Myometrial cell (primary cell): ENCODE measurements around the gene HOXD1. TPM values are rescaled to one million over a fixed set of nuclear protein-coding genes. Genes with fewer than 3 reads are reported as not detected.

Experiments
- total RNA-seq: library from RNA; depleted of rRNA; stranded (reverse); fragments of >200 nt; gene quantifications from 2 replicates; pipeline ENCODE4 v1.2.3, GENCODE V29; 2015

Gene HOXD1
- not detected in 2 replicates for total RNA-seq

GRCh38 chr2:176187899-176188773 lies at the start of gene HOXD1:
TSS of gene HOXD1 (plus strand) at chr2:176188668. CDS start at chr2:176188802, 134 bp downstream.

GRCh38 chr2:176151442-176152287 lies 36.8 kb upstream of the HOXD1 start, which contains the start of gene HOXD4:
TSS of gene HOXD4 (plus strand) at chr2:176151550. CDS start at chr2:176151634, 84 bp downstream.

GRCh38 chr2:176156807-176157498 lies 31.5 kb upstream of the HOXD1 start, which contains the start of gene HOXD3:
TSS of gene HOXD3 (plus strand) at chr2:176157307. CDS start at chr2:176169115, 11,808 bp downstream.

Other genes starting within 250 kb of the HOXD1 start
- gene LNPK, start 186.4 kb upstream of the HOXD1 start, total RNA-seq = 26.2 and 31.5 TPM in 2 replicates
- not detected in 2 replicates for gene EVX2, start 104.7 kb upstream of the HOXD1 start, total RNA-seq
- gene HOXD13, start 95.9 kb upstream of the HOXD1 start, total RNA-seq = 0.29 and 0.53 TPM in 2 replicates
- not detected in 2 replicates for gene HOXD12, start 88.9 kb upstream of the HOXD1 start, total RNA-seq
- 6.6 and 9.4 TPM in 2 replicates for gene HOXD11, start 81.4 kb upstream of the HOXD1 start, total RNA-seq
- gene HOXD10, start 71.9 kb upstream of the HOXD1 start, total RNA-seq = 2.0 and 3.4 TPM in 2 replicates
- 3.2 and 5.8 TPM in 2 replicates for gene HOXD9, start 65.9 kb upstream of the HOXD1 start, total RNA-seq
- 8.3 and 11.8 TPM in 2 replicates for gene HOXD8, start 59.0 kb upstream of the HOXD1 start, total RNA-seq
- gene HOXD4, start 37.1 kb upstream of the HOXD1 start, total RNA-seq = 0.18 and 2.0 TPM in 2 replicates
- 0.18 and 1.7 TPM in 2 replicates for gene HOXD3, start 31.4 kb upstream of the HOXD1 start, total RNA-seq
- gene MTX2, start 80.8 kb downstream of the HOXD1 start, total RNA-seq = 34.7 and 42.1 TPM in 2 replicates